ENCODE measurements around the gene RAD51.

DNA sequence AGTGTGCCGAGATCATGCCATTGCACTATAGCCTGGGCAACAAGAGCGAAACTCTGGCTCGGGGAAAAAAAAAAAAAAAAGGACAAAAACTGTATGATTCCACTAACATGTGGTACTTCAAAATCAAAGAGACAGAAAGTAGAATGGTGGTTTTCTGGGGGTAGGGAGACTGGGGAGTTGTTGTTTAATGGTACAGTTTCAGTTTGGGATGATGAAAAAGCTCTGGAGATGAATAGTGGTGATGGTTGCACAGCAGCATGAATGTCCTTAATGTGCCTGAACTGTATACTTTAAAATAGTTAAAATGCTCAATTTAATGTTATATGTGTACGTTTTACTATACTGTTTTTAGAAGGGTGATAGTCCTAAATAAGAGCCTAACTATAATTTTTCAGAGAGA lies 27.4 kb downstream of the RAD51 start:
- no peak for TF ChIP-seq POLR2A (IDR thresholded peaks at IDR 0.05; ENCODE audit: low read depth)
- TF ChIP-seq, protein P1, sequence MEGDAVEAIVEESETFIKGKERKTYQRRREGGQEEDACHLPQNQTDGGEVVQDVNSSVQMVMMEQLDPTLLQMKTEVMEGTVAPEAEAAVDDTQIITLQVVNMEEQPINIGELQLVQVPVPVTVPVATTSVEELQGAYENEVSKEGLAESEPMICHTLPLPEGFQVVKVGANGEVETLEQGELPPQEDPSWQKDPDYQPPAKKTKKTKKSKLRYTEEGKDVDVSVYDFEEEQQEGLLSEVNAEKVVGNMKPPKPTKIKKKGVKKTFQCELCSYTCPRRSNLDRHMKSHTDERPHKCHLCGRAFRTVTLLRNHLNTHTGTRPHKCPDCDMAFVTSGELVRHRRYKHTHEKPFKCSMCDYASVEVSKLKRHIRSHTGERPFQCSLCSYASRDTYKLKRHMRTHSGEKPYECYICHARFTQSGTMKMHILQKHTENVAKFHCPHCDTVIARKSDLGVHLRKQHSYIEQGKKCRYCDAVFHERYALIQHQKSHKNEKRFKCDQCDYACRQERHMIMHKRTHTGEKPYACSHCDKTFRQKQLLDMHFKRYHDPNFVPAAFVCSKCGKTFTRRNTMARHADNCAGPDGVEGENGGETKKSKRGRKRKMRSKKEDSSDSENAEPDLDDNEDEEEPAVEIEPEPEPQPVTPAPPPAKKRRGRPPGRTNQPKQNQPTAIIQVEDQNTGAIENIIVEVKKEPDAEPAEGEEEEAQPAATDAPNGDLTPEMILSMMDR (IDR thresholded peaks at IDR 0.05): no peak
- no peak for TF ChIP-seq POLR2AphosphoS5 (IDR thresholded peaks at IDR 0.05)
- TF ChIP-seq EP300 (IDR thresholded peaks at IDR 0.05): no peak

All from esophagus muscularis mucosa (tissue), 4 donors.